IPS-18a (cell line): ENCODE results near the gene KIF4A.

Source experiments
- H3K27ac ChIP-seq: one replicate; pipeline ENCODE4 v1.5.1; 2013; ENCODE audit warnings: low read length
- H3K27me3 ChIP-seq: one replicate; pipeline ENCODE4 v1.6.1; 2013; ENCODE audit warnings: mild to moderate bottlenecking, low read length; ENCODE audit not compliant: control insufficient read depth, insufficient read depth
- H3K36me3 ChIP-seq: one replicate; pipeline ENCODE4 v1.6.1; 2013; ENCODE audit warnings: low read depth, low read length; ENCODE audit not compliant: control insufficient read depth
- H3K4me1 ChIP-seq: one replicate; pipeline ENCODE4 v1.6.1; 2013; ENCODE audit warnings: low read depth, low read length; ENCODE audit not compliant: control insufficient read depth
- H3K4me3 ChIP-seq: one replicate; pipeline ENCODE4 v1.5.1; 2013; ENCODE audit warnings: low read length
- H3K9ac ChIP-seq: one replicate; pipeline ENCODE4 v1.6.1; 2013; ENCODE audit warnings: mild to moderate bottlenecking, low read length, moderate library complexity
- H3K9me3 ChIP-seq: one replicate; pipeline ENCODE4 v1.6.1; 2013; ENCODE audit warnings: low read depth, low read length; ENCODE audit not compliant: control insufficient read depth

Gene KIF4A

DNA sequence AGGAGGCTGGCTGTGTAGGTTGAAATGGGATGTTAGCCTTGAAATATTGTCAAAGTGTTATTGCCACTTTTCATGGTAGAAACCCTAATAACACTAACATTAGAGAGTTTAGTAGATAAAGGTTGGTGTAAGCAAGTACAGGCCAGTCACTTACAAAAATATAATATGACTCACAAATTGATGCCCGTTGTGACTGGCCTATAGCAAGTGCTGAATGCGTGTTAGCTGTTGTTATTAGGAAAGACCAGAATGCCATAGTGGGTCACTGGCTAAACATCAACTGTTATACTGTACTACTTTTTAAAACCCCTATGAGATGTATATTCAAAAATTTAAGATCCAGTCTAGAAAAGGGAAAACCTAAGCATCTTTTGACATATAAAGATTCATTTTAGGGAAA, 112.8 kb downstream of the KIF4A start:
- H3K4me1 ChIP-seq, result no peaks in the 10 kb centered on the region
- H3K9ac ChIP-seq, result no peak overlapping the region
- no peak overlapping the region for H3K27ac ChIP-seq
- no peaks in the 10 kb centered on the region for H3K27me3 ChIP-seq
- H3K36me3 ChIP-seq, result peaks cover 53% of the 10 kb centered on the region
- no peak overlapping the region for H3K4me3 ChIP-seq
- peaks cover 20% of the 10 kb centered on the region for H3K9me3 ChIP-seq

GRCh38 chrX:70405003-70405402, 115.1 kb downstream of the KIF4A start:
- Histone ChIP-seq H3K27me3 (no peaks in the 10 kb centered on the region), H3K4me1 (no peaks in the 10 kb centered on the region), H3K9ac (no peak overlapping the region), H3K36me3 (peaks cover 57% of the 10 kb centered on the region), H3K4me3 (no peak overlapping the region), H3K27ac (no peak overlapping the region), H3K9me3 (peaks cover 20% of the 10 kb centered on the region)

GRCh38 chrX:70410921-70411320, 121.0 kb downstream of the KIF4A start:
- no peak overlapping the region for H3K27ac ChIP-seq
- H3K4me1 ChIP-seq, result no peaks in the 10 kb centered on the region
- no peaks in the 10 kb centered on the region for H3K9me3 ChIP-seq
- no peak overlapping the region for H3K4me3 ChIP-seq
- no peak overlapping the region for H3K9ac ChIP-seq
- H3K36me3 ChIP-seq, result peaks cover 18% of the 10 kb centered on the region
- H3K27me3 ChIP-seq, result no peaks in the 10 kb centered on the region

DNA sequence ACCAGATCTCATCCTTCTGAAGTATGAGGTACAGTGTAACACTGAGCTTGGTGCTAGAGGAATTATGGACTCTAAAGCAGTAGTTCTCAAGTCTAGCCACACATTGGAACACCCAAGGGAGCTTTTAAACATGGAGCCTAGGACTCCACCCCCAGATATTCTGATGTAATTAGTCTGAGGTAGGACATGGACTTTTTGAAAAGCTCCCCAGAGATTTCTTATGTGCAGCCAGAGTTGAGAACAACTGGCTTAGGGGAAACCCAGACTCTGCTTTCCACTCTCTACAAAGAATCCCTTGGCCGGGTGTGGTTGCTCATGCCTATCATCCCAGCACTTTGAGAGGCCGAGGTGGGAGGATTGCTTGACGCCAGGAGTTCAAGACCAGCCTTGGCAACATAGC, 121.6 kb downstream of the KIF4A start:
- H3K4me3 ChIP-seq, result no peak overlapping the region
- H3K9ac ChIP-seq, result no peak overlapping the region
- no peaks in the 10 kb centered on the region for H3K9me3 ChIP-seq
- no peaks in the 10 kb centered on the region for H3K4me1 ChIP-seq
- H3K27ac ChIP-seq, result no peak overlapping the region
- peaks cover 13% of the 10 kb centered on the region for H3K36me3 ChIP-seq
- H3K27me3 ChIP-seq, result no peaks in the 10 kb centered on the region

DNA sequence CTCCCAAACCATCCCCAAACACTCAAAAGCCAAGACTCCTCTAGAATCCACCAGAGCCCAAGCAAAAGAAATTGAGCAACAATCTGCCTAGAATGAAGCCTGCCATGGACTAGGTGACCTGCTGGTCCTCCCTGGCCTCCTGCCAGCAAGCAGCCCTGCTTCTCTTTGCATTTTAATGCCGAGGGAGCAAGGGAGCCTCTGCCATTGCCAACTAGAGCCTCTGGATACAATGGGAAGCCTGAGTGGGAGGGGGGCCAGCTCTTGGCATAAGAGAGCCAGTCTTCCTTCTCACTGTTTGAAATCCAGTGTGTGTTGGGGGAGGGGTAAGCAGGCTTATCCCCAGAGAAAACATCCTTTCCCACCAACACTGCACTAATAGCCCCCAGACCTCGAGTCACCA, 131.7 kb downstream of the KIF4A start:
- no peak overlapping the region for H3K9ac ChIP-seq
- no peaks in the 10 kb centered on the region for H3K27me3 ChIP-seq
- H3K27ac ChIP-seq, result peak overlapping the region; percentile 19
- H3K36me3 ChIP-seq, result peaks cover 16% of the 10 kb centered on the region
- peaks cover 5% of the 10 kb centered on the region for H3K9me3 ChIP-seq
- H3K4me3 ChIP-seq, result peak overlapping the region; percentile 77
- peaks cover 9% of the 10 kb centered on the region for H3K4me1 ChIP-seq

- H3K27ac ChIP-seq, result peak within 1 kb of the TSS; percentile 35
- peaks cover 9% of the 10 kb centered on the region for H3K4me1 ChIP-seq
- peaks cover 20% of the 10 kb centered on the region for H3K36me3 ChIP-seq
- peak within 1 kb of the TSS; percentile 77 for H3K4me3 ChIP-seq
- peaks cover 5% of the 10 kb centered on the region for H3K9me3 ChIP-seq
- H3K9ac ChIP-seq, result peak within 1 kb of the TSS; percentile 76
- no peaks in the 10 kb centered on the region for H3K27me3 ChIP-seq
These were observed 133.0 kb downstream of the KIF4A start, which contains the start of gene GDPD2 for GRCh38 chrX:70422851-70423341. Gene GDPD2 (plus strand): TSS chrX:70423314. CDS start chrX:70424985, 1,671 bp downstream.

DNA sequence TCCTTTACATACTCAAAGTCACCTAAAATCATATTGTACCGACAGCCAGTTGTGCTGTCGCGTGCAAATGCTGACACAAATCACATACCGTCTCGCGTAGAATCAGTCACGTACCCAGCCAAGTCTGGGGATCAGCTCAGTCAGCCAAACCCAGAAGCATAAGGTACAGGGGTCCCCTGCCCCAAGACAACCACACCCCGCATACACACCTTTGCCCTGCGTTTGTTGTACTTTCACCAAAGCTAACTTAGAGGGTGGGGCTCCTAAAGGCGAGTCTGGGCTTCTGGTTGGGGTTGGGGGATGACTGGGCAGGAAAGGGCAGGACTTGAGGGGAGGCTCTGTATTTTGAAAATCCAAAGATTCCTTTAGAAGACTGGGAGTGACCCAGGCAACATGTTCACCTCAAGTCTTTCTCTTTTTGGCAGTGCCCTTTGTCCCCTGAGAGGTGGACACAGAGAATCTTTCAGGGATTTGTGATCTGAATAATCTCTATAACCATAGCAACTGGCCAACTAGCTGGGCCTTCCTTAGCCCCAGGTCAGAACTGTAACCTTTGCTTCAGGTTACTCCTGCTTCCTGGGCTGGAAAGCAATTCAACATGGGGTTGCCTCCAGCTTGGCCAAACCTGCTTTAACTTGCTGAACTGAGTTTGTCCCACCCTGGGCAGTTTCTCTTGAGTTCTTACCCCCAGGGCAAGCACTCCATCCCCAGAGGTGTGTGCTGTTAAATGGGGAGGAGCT, 134.2 kb downstream of the KIF4A start:
- Histone ChIP-seq H3K27ac (no peak overlapping the region), H3K27me3 (no peaks in the 10 kb centered on the region), H3K4me3 (peak overlapping the region; percentile 77), H3K9me3 (no peaks in the 10 kb centered on the region), H3K9ac (peak overlapping the region; percentile 76), H3K4me1 (peaks cover 9% of the 10 kb centered on the region), H3K36me3 (peaks cover 24% of the 10 kb centered on the region)

DNA sequence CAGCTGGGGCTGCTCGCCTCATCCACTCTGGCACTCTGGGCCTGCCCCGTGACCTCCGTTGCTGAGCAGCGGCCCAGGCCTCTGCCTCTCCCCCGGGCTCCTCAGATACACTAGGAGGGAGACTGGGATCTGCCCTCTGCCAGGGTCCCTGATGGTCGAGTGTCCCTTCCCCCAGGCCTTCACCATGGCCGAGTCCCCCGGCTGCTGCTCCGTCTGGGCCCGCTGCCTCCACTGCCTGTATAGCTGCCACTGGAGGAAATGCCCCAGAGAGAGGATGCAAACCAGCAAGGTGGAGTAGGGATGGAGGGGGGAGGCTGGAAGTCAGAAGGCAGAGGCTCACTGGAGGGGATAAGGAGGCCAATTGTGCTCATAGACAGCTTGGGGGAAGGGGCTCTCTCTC, 134.9 kb downstream of the KIF4A start:
- Histone ChIP-seq H3K9ac (no peak overlapping the region), H3K27ac (no peak overlapping the region), H3K27me3 (no peaks in the 10 kb centered on the region), H3K4me3 (peak overlapping the region; percentile 77), H3K36me3 (peaks cover 17% of the 10 kb centered on the region), H3K9me3 (no peaks in the 10 kb centered on the region), H3K4me1 (peaks cover 9% of the 10 kb centered on the region)

DNA sequence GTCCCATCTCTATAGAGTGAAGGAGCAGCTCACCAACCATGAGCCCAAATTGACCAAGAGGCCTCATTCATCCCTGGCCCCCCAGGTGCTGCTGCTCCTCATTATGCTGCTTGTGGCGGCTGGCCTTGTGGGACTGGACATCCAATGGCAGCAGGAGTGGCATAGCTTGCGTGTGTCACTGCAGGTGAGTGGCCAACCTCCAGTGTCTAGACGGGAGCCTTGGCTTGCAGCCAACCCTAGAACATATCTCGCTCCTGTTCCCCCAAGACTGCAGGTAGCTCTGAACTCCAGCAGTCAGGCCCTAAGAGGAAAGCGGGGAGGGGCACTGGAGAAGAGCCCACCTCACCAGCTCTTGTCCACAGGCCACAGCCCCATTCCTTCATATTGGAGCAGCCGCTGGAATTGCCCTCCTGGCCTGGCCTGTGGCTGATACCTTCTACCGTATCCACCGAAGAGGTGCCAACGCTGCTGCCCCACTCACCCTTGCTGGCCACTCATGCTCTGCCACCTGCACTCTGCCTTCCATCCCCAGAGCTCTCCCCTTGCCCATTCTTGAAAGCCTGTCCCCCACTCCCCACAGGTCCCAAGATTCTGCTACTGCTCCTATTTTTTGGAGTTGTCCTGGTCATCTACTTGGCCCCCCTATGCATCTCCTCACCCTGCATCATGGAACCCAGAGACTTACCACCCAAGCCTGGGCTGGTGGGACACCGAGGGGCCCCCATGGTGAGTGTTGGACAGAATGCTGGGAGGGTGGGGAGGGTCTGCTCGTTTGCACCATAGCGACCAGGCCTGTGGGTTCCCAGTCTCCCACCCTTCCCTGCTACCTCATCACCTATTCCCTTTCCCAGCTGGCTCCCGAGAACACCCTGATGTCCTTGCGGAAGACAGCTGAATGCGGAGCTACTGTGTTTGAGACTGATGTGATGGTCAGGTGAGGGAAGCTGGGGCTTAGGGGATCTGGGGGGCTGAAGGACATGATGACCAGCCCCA, 136.7 kb downstream of the KIF4A start:
- Histone ChIP-seq H3K9me3 (peaks cover 2% of the 10 kb centered on the region), H3K4me1 (peaks cover 9% of the 10 kb centered on the region), H3K27me3 (no peaks in the 10 kb centered on the region), H3K4me3 (no peak overlapping the region), H3K27ac (no peak overlapping the region), H3K9ac (no peak overlapping the region), H3K36me3 (peaks cover 23% of the 10 kb centered on the region)

- Histone ChIP-seq H3K4me3 (no peak overlapping the region), H3K9me3 (peaks cover 2% of the 10 kb centered on the region), H3K9ac (no peak overlapping the region), H3K27ac (no peak overlapping the region), H3K27me3 (no peaks in the 10 kb centered on the region), H3K36me3 (peaks cover 23% of the 10 kb centered on the region), H3K4me1 (peaks cover 4% of the 10 kb centered on the region)
These were observed 137.5 kb downstream of the KIF4A start for GRCh38 chrX:70427365-70427764.

DNA sequence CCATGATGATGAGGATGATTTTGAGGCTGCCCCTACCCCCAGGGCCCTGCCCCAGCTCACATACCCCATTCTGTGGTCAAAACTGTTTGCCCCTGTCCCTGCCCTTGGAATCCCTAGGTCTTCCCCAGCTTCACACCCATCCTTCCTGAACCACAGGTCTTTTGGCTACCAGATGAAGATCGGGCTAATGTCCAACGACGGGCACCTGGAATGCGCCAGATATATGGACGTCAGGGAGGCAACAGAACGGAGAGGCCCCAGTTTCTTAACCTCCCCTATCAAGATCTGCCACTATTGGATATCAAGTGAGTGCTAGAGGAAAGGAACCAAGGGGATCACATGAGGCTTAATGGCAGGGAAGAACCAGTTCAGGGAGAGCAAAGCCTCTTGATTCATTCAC, 139.9 kb downstream of the KIF4A start:
- Histone ChIP-seq H3K27me3 (no peaks in the 10 kb centered on the region), H3K9me3 (peaks cover 2% of the 10 kb centered on the region), H3K9ac (no peak overlapping the region), H3K4me3 (no peak overlapping the region), H3K36me3 (peaks cover 23% of the 10 kb centered on the region), H3K4me1 (no peaks in the 10 kb centered on the region), H3K27ac (no peak overlapping the region)
